HG02870 (cell line): ENCODE results near the gene SNRPB.
A peak's percentile ranks its signal among the peaks of the same experiment; 100 is the strongest.
"Not testable (repeated sequence)": the region's sequence is repeated elsewhere in the genome, so short reads cannot be mapped to it uniquely, and the experiment has no call there.

Source experiments
- ATAC-seq: cut with Tn5 transposase; IDR thresholded peaks from one replicate; pipeline ENCODE4 v1.9.1; 2021; ENCODE audit warnings: mild to moderate bottlenecking, moderate library complexity; ENCODE audit not compliant: unreplicated experiment

The SNRPB gene

GRCh38 chr20:2470423-2471193, at the start of gene SNRPB:
Gene SNRPB, minus strand, starts transcription at chr20:2470789. Its CDS starts 99 bp downstream, at chr20:2470690.
- peak; percentile 96 for ATAC-seq

- ATAC-seq, result no peak
Observed at GRCh38 chr20:2519115-2519809, 48.7 kb upstream of the SNRPB start.

GRCh38 chr20:2518558-2518957, 48.0 kb upstream of the SNRPB start:
- no peak for ATAC-seq

- no peak for ATAC-seq
Observed at GRCh38 chr20:2518096-2518495, 47.5 kb upstream of the SNRPB start.

- no peak for ATAC-seq
Observed at GRCh38 chr20:2516399-2516798, 45.8 kb upstream of the SNRPB start.

GRCh38 chr20:2515203-2515602, 44.6 kb upstream of the SNRPB start:
- no peak for ATAC-seq

- ATAC-seq, result no peak
Observed at GRCh38 chr20:2509794-2510193, 39.2 kb upstream of the SNRPB start.

- ATAC-seq, result no peak
Observed at GRCh38 chr20:2509468-2509781, 38.8 kb upstream of the SNRPB start.

GRCh38 chr20:2508631-2509467, 38.3 kb upstream of the SNRPB start, which contains the start of gene ZNF343:
Gene ZNF343, minus strand, starts transcription at chr20:2508915. Its CDS starts 15,020 bp downstream, at chr20:2493895.
- ATAC-seq, result peak; percentile 94

GRCh38 chr20:2507875-2508630, 37.5 kb upstream of the SNRPB start:
- no peak for ATAC-seq

GRCh38 chr20:2507464-2507863, 36.9 kb upstream of the SNRPB start:
- no peak for ATAC-seq

- not testable (repeated sequence) for ATAC-seq
Observed at GRCh38 chr20:2506426-2506825, 35.8 kb upstream of the SNRPB start.

GRCh38 chr20:2504803-2505202, 34.2 kb upstream of the SNRPB start:
- ATAC-seq, result not testable (repeated sequence)

- ATAC-seq, result not testable (repeated sequence)
Observed at GRCh38 chr20:2502808-2503384, 32.3 kb upstream of the SNRPB start.

GRCh38 chr20:2485661-2486060, 15.1 kb upstream of the SNRPB start:
- no peak for ATAC-seq

- ATAC-seq, result no peak
Observed at GRCh38 chr20:2485080-2485479, 14.5 kb upstream of the SNRPB start.

GRCh38 chr20:2483504-2483903, 12.9 kb upstream of the SNRPB start:
- ATAC-seq, result no peak

GRCh38 chr20:2480381-2480780, 9.8 kb upstream of the SNRPB start:
- ATAC-seq, result no peak

- ATAC-seq, result no peak
Observed at GRCh38 chr20:2476742-2477615, 6.4 kb upstream of the SNRPB start.
